Tibial artery (tissue), 4 donors: Measurements from ENCODE around the gene ERRFI1.

ENCODE experiments used
- DNase-seq, 2 donors: peaks; one replicate each; pipeline ENCODE4 v3.0.0-alpha.2; 2019
- H3K27ac ChIP-seq, 2 donors: fragments of 200-600 bp; sonication (generic) in 1 of 2; 1 replicate in 1 of 2; 2 replicates in 1 of 2; pipeline ENCODE4 v1.5.1; 2018 to 2019; ENCODE audit warnings: mild to moderate bottlenecking in 1 of 2
- H3K27me3 ChIP-seq, 2 donors: fragments of 200-600 bp; sonication (generic) in 1 of 2; one replicate each; pipeline versions ENCODE4 v1.5.1 to v1.6.0; 2016 to 2019
- H3K36me3 ChIP-seq, 3 donors: fragments of 200-600 bp; sonication (generic) in 2 of 3; one replicate each; pipeline ENCODE4 v1.5.1; 2016 to 2019; ENCODE audit warnings: mild to moderate bottlenecking in 2 of 3
- H3K4me1 ChIP-seq, 4 donors: fragments of 200-600 bp; sonication (generic) in 2 of 4; 1 replicate in 3 of 4; 2 replicates in 1 of 4; pipeline ENCODE4 v1.5.1; 2016 to 2019
- H3K4me3 ChIP-seq, 2 donors: fragments of 200-600 bp; sonication (generic) in 1 of 2; 1 replicate in 1 of 2; 2 replicates in 1 of 2; pipeline ENCODE4 v1.5.1; 2018 to 2019; ENCODE audit warnings: mild to moderate bottlenecking in 2 of 2
- H3K9me3 ChIP-seq, 3 donors: fragments of 200-600 bp; sonication (generic) in 1 of 3; one replicate each; pipeline ENCODE4 v1.5.1; 2016 to 2019
- intact Hi-C: fragments of 100-400 bp; cut with DNase I; formaldehyde crosslinking; loops from one replicate; pipeline ENCODE4 v1.15.0; 2023; ENCODE audit warnings: low total_unique reads
- TF ChIP-seq, protein P1 (sequence below), 2 experiments: fragments of 200-600 bp in 1 of 2; fragments of 450-650 bp in 1 of 2; IDR thresholded peaks; one replicate each; pipeline ENCODE4 v1.5.1; 2017 to 2019; ENCODE audit warnings: antibody characterized with exemption in 2 of 2, mild to moderate bottlenecking in 1 of 2, moderate library complexity in 1 of 2

The ERRFI1 gene

DNA sequence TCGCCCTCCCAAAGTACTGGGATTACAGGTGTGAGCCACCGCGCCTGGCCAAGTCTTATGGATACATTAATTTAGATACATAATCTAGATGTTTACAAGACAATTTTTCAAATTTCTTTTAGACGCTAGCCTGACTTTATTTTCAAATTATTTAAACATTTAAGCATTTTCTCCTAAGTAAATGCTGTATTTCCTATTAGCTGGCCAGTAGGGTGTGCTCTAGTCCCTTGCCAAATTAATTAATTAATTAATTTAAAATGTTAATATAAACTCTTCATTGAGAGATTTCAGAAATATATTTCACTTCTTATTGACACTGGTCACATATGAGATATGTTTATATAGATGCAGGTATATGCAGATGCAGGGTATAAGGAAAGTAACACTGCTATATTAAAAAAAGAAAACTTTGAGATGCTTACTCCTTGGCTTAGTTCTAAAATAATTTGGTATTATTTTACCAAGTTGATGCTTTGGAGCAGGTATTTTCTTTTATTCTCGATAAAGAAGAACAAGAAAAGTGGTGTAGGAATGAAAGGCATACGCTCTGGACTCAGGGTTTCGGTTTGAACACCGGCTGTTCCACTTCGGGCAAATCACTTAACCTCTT lies 5.2 kb upstream of the ERRFI1 start:
- Histone ChIP-seq H3K27ac (peak overlapping the region in 1 of 2 donors; percentile 27), H3K4me1 (peaks cover 0 to 35% (median 26%) of the 10 kb centered on the region in 4 donors), H3K4me3 (no peak overlapping the region), H3K36me3 (no peaks in the 10 kb centered on the region), H3K27me3 (no peaks in the 10 kb centered on the region), H3K9me3 (no peaks in the 10 kb centered on the region)
- intact Hi-C loops, result loop anchor here (10.0 kb wide), 1 partner anchor 204 kb away; no protein-coding TSS in a partner anchor
- DNase-seq, result no peak
- TF ChIP-seq, protein P1, sequence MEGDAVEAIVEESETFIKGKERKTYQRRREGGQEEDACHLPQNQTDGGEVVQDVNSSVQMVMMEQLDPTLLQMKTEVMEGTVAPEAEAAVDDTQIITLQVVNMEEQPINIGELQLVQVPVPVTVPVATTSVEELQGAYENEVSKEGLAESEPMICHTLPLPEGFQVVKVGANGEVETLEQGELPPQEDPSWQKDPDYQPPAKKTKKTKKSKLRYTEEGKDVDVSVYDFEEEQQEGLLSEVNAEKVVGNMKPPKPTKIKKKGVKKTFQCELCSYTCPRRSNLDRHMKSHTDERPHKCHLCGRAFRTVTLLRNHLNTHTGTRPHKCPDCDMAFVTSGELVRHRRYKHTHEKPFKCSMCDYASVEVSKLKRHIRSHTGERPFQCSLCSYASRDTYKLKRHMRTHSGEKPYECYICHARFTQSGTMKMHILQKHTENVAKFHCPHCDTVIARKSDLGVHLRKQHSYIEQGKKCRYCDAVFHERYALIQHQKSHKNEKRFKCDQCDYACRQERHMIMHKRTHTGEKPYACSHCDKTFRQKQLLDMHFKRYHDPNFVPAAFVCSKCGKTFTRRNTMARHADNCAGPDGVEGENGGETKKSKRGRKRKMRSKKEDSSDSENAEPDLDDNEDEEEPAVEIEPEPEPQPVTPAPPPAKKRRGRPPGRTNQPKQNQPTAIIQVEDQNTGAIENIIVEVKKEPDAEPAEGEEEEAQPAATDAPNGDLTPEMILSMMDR (IDR thresholded peaks at IDR 0.05), result peak; percentile 66 to 79

DNA sequence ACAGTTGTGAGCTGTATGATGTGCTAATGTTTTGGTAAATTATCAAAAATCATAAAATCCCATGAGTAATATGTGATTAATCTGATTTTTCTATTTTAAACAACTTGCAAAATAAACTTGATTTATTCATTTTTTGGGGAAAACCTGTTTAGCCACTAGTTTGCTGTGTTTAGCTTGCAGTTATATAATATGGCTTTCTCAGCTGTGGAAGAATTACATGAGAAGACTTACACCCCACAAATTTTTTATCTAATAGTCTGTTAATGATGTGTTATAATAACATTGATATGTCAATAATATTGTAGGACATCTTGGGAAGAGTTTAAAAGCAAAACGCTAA lies 2.4 kb upstream of the ERRFI1 start:
- no peaks in the 10 kb centered on the region for H3K27me3 ChIP-seq
- H3K9me3 ChIP-seq, result no peaks in the 10 kb centered on the region
- DNase-seq, result no peak
- H3K27ac ChIP-seq, result peak overlapping the region; percentile 96 to 98
- H3K4me3 ChIP-seq, result no peak overlapping the region
- peaks cover 0 to 8% (median 0%) of the 10 kb centered on the region in 3 donors for H3K36me3 ChIP-seq
- intact Hi-C loops, result no loop called here
- TF ChIP-seq, protein P1 (IDR thresholded peaks at IDR 0.05), result no peak
- peaks cover 0 to 35% (median 26%) of the 10 kb centered on the region in 4 donors for H3K4me1 ChIP-seq

DNA sequence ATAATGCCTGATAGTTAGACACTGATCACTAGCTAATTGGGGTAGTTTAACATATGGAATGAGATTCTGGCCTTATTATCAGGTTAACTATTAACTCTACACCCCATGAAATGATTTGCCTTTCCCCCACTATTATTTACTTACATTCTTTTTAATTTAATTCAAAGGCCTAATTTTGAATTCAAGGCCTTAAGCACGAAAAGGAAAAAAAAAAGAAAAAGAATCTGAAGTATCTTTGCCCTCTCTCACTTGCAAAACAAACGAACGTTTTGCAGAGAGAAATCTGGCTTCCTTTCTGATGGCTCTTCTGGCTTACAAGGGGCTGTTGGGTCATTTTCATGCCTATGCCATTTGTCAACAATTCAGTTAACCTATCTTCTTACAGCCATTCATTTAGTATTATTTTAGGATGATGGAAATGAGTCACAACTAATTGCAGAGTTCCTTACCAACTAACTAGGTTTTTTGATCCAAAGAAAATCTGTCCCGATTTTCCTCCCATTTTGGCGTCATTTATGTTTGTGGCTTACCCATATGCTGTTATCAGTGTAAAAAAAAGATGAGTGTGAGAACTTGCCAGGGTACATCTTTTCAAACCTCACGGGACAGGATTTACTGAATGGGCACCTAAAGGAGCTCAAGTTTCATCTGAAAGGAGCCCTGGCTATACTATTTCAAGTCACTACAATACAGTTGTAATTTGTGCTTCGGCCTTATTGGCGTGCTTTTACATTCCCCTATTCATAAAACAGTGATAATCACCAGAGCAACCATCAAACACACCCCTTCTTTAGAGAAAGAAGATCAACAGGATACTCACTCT lies 1.9 kb upstream of the ERRFI1 start:
- Histone ChIP-seq H3K4me1 (peaks cover 0 to 38% (median 26%) of the 10 kb centered on the region in 4 donors), H3K9me3 (no peaks in the 10 kb centered on the region), H3K27me3 (no peaks in the 10 kb centered on the region), H3K27ac (peak overlapping the region; percentile 96 to 98), H3K4me3 (peak overlapping the region; percentile 90 to 91), H3K36me3 (peaks cover 0 to 8% (median 0%) of the 10 kb centered on the region in 3 donors)
- intact Hi-C loops, result no loop called here
- no peak for DNase-seq
- TF ChIP-seq, protein P1 (IDR thresholded peaks at IDR 0.05), result no peak

DNA sequence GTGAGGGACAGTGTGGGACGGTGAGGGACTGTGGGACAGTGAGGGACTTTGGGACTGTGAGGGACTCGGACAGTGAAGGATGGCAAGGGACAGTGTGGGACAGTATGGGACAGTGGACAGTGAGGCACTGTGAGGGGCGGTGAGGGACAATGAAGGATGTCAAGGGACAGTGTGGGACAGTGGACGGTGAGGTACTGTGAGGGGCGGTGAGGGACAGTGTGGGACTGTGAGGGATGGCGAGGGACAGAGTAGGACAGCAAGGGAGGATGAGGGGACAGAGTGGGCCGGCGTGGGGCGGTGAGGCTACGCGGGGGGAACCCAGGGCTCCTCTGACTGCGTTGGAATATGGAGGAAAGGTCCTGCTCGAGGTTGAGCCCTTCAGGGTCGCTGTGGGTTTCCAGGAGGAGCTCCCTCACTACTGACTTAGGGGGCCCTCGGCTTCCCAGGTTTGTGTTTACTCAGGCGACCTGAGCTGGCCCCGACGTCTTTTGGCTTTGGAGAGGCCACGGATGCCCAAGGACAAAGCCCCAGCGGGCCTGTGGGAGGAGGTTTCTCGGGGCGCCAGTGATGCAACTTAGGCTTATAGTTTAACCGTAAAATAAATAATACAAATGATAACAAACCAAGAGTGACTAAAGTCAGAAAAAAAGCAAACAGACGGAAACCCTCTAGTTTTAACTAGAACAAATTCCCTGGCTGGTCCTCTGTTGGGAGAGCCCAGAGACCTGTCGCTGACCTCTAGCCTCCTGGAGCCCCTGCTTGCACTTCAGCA lies 1.1 kb upstream of the ERRFI1 start:
- intact Hi-C loops, result no loop called here
- Histone ChIP-seq H3K4me1 (peaks cover 0 to 46% (median 30%) of the 10 kb centered on the region in 4 donors), H3K9me3 (no peaks in the 10 kb centered on the region), H3K4me3 (peak overlapping the region; percentile 90 to 91), H3K27me3 (no peaks in the 10 kb centered on the region), H3K36me3 (peaks cover 0 to 8% (median 0%) of the 10 kb centered on the region in 3 donors), H3K27ac (peak overlapping the region; percentile 96 to 98)
- TF ChIP-seq, protein P1 (IDR thresholded peaks at IDR 0.05), result no peak
- DNase-seq, result peak; percentile 45 to 82

DNA sequence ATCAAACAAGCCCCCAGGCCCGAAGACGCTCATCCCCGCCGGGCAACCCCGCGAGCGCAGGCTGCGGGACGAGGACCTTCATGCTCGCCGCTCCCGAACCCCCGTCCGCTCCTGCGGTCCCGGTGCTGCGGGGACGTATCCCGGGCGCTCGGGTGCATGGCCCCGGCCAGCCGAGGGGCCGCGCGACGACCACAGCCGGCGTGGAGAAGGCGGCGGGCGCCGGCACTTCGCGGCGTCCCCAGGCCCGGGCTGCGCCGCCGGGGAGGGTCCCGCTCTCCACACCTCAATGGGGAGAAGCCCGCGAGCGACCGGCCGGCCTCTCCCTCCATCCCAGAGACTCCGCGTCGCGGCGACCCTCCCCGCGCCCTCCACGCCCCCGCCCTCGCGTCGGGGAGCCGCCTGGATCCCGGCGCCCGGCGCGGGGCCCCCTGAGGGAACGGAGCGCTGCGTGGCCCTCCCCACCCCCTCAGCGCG lies 401 bp downstream of the ERRFI1 start:
- TF ChIP-seq, protein P1 (IDR thresholded peaks at IDR 0.05), result no peak
- no peak for DNase-seq
- peak overlapping the region; percentile 90 to 91 for H3K4me3 ChIP-seq
- H3K9me3 ChIP-seq, result no peaks in the 10 kb centered on the region
- no peaks in the 10 kb centered on the region for H3K27me3 ChIP-seq
- intact Hi-C loops, result no loop called here
- peaks cover 0 to 8% (median 0%) of the 10 kb centered on the region in 3 donors for H3K36me3 ChIP-seq
- H3K4me1 ChIP-seq, result peaks cover 0 to 49% (median 25%) of the 10 kb centered on the region in 4 donors
- peak overlapping the region; percentile 96 to 98 for H3K27ac ChIP-seq
